ENCODE data around the gene RNF123.
"Not testable (repeated sequence)": the region's sequence is repeated elsewhere in the genome, so short reads cannot be mapped to it uniquely, and the experiment has no call there.

Gene RNF123

DNA sequence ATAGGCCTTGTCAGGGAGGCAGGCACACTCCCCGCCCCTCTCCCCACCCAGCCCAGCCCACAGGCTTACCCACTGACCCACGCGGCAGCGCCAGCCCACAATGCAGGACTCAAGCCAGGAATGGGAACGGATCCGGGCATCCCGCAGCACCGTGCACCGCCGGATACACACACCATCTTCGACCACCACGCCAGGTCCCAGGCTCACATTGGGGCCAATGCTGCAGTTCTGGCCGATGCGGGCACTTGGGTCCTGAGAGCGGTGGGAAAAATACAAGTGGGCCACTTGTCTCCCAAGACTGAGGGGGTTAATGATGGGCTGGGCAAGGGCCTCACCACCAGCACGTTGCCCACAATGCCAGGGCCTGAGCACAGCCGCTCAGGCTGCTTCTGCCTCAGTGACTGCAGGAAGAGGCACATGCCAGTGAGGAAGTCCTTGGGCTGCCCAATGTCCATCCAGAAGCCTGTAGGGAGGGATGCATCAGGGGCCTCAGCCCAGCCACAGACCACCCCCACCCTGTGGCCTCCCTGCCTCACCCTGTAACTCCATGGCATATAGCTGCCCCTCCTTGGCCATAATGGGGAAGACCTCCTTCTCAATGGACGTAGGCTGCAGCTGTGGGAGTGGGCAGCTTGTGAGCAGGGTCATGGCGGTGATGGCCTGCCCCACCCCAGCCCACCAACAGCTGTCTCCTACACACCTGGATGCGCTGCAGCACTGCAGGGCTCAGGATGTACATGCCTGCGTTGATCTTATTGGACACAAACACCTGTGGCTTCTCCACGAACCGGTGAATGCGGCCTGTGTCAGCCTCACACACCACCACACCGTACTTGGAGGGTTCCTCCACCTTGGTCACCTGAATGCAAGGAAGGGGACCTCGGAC lies 32.8 kb downstream of the RNF123 start:
- no peak for FAIRE-seq

DNA sequence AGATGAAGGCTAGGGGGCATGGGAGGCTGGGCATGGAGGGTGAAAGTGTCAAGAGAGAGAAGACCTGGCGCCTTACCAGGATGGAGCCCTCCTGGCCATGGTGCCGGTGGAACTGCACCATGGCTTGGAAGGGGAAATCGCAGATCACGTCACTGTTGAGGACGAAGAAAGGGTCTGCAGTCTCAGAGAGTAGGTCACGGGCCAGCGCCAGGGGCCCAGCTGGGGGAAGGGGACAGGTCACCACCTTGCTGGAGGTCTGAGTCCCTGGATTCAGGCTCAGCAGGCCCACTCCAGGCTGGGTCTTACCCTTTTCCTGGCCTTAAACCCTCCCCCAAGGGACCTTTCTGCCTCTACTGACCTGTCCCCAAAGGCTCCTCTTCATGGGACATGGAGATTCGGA lies 33.5 kb downstream of the RNF123 start:
- no peak for FAIRE-seq

DNA sequence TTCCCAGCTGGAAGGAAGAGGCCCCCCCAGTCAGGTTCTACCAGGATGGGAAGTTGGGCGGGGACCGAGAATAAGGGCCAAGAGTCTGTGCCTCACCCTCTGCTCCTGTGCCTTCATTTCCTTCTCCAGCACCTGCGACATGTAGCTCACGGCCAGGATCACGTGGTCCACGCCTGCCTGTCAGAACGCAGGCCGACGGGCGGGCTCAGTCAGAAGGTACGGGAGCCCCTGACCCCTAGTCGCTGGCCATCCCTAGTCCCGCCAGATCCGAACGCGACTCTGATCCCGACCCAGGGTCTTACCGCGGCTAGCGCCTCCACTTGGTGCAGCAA lies 33.9 kb downstream of the RNF123 start:
- FAIRE-seq, result no peak

DNA sequence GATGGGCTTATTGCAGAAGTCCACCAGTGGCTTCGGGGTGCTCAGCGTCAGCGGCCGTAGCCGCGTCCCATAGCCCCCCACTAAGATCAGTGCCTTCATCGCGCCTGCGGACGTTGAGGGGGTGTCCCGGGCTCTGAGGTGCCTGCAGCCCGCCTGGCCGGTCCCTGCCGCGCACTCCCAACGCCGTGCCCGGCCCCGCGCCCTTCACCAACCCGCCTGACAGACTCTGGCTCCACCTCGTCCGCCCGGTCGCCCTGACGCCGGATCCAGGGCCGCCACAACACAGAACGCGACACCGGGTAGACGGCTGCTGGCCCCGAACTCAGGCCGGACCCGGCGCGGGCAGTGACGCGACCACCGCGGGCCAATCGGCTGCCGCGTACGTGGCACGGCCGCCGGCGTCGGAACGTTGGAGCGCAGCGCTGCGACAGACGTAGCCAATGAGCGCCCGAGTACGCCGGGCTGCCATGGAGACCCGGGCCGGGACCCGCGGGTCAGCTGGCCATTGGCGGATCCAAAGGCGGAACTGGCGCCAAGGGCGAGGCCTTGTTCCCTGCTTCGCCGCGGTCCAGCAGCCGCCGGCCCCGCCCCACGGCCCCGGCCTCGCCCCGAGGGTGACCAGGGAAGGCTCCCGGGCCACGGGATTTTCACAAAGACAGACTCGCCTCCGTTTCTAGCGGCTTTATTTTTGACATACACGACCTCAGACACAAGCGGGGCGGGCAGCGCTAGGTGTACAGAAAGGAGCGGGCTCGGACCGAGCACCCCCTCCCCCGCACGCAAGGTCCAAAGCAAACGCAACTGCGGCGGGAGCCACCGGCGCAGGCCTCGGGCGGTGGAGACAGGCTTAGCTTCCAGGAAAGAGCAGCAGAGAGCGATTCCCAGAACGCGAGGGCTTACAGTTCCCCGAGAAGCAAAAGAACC lies 34.5 kb downstream of the RNF123 start, which contains the start of gene GMPPB:
TSS of gene GMPPB (minus strand) at position 324 of the 924 bp plus-strand sequence. CDS start at position 99, 225 bp downstream.
- FAIRE-seq, result no peak

DNA sequence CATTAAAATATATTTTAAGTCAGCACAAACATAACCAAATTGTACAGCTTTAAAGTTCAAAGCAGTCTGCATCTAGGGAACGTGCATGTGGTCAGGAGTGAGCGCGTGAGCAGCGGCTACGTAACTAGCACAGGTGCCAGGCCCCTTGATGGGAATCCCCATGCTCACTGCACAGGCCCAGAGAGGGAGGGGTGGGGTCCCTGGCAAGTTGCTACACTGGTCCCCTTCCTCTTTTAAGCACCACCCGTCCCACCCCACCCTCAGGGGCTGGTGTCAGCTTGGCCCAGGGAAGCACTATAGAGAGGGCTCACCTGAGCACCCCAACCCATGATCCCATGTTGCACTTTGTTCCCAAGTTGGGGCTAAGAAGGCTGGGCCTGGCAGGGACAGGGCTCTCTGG lies 35.2 kb downstream of the RNF123 start:
- no peak for FAIRE-seq

DNA sequence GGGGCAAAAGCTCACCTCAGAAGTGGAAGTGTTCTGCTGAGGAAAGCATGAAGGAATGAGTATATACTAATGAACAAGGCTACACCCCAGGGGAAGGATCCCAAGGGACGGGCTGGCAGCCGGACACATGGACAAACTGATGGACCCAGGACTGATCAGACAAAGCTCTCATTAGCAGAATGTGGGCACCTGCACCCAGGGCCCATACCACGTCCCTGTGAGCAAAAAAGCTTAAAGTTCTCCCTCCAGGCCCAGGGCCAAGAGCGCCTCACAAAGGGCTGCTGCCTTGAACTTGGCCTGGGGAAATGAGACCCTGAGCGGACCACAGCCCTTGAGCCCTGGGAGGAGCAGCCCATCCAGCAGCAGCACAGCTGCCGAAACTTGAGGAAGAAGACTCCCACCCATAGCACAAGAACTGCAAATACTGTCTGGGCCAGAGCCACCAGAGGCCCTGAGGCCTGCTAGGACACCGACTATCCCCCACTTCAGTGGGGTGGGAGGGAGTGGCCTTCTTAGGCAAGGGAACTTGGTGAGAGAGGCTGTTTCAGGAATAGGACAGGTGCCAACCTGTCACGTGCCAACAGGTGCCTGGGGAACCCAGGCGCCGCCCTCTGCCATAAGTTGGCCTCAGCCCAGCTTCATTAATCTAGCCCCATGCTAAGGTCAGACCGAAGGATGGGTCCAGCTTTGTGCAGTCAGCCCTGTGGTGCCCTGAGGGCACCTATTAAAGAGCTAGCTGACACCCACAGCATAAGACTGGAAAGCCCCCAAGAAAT lies 36.7 kb downstream of the RNF123 start:
- FAIRE-seq, result no peak

DNA sequence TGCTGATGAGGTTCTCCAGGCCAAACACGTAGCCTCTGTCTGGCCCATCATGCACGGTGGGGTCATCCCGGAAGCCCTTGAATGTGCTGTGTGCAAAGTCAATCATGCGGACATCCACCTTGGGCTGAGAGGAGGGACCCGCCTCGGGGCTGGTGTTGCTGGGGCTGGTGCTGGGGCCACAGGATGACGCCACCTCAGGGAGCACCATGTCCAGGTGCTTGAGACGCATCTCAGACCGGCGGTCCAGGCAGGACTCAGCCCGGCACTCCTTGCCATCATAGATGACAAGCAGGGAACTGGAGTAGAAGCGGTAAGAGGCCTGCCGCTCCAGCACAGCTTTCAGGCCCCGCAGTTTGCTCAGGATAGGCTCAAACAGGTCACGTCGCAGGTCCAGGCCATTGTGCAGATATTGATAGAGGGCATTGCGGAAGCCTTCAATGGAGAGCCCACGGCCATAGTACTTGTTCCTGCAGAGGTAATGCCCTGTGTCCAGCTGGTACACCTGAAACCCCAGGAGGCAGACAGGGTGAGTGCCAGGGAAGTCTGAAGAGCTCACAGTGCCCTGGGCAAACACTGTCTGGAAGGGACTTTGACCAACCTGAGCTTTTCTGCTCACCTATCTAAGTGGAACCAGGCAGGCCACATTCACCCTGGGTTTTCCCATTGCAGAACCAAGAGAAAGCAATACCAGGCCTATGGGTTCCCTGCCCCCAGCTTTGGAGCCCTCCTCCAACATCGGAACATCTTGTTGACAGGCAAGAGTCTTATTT lies 38.0 kb downstream of the RNF123 start:
- no peak for FAIRE-seq

DNA sequence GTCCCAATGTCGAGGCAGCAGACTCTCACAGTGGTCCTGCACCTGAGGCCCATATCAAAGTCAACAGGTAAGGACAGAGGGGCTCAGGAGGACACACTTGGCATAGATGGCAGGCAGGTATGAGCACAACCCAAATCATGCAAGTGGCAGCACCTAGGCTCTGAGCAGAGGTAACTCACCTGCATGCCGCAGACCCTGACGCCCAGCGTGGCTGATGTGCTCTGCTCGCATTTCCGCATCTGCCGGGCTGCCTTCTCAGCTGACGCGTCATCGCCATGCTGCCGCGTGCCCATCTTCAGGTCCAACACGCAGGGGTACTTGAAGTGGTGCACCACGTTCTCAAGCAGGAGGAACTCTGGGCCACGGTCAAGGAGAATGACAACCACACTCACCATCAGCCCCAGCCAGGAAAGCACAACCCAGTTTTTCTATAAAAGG lies 38.6 kb downstream of the RNF123 start:
- FAIRE-seq, result no peak

DNA sequence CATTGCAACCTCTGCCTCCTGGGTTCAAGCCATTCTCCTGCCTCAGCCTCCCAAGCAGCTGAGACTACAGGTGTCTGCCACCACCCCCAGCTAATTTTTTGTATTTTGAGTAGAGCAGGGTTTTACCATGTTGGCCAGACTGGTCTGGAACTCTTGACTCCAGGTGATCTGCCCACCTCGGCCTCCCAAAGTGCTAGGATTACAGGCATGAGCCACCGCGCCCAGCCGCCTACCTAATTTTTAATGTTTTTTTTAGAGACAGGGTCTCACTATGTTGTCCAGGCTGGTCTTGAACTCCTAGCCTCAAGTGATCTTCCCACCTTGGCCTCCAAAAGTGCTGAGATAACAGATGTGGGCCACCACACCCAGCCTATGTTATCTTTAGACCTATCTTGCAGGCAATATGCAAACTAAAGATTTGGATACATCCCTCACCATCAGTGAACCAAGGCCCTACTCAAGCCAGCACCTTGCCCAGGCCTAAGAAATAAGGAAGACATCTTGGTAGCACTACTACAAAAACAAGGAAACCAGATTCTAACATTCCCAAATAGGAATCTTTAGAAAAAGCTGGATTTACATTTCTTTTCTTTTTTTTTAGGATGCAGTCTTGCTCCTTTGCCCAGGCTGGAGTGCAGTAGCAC lies 40.7 kb downstream of the RNF123 start:
- no peak for FAIRE-seq

DNA sequence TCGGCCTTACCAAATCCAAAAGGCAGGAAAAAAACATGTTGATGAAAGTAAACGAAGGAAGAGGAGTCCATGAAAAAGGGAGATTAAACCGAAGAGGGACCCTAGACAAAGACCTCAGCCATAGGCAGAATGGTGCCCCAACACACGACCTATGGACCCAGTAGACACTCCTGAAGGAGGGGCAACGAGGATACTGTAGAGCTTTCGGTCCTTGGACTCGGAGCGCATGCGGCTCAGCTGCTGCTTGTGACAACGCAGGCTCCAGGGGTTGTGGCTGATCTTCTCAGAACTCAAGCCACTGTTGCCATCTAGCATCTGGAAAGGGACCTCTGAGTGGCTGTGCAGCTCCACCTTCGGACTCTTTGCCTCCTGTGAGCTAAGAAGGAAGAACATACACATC lies 43.2 kb downstream of the RNF123 start:
- FAIRE-seq, result no peak

DNA sequence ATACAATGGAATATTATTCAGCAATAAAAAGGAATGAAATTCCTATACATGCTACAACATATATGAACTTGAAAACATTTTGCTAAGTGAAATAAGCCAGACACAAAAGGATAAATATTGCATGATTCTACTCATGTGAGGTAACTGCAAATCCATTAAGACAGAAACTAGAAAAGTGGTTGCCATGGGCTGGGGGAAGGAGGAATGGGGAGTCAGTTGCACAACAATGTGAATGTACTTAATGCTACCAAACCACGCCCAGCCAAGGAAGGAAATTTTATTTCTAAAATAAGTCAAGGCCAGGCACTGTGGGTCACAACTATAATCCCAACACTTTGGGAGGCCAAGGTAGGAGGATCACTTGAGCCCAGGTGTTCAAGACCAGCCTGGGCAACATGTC lies 44.2 kb downstream of the RNF123 start:
- FAIRE-seq, result no peak

DNA sequence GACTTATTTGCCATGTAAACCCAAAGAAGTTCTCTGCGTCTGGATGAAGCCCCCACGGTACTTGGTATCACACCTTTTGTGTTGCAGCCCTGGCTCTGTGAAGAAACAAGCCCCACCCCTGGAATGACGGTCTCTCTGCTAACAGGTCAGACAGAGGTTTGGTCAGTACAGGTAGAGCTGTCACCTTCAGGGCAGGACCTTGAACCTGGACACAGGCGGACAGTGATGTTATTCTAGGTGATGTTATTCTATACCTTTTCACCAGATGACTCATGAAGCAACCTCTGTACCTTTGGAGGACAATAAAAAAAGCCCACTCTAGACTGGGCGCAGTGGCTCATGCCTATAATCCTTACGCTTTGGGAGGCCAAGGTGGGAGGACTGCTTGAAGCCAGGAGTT lies 45.4 kb downstream of the RNF123 start:
- no peak for FAIRE-seq

DNA sequence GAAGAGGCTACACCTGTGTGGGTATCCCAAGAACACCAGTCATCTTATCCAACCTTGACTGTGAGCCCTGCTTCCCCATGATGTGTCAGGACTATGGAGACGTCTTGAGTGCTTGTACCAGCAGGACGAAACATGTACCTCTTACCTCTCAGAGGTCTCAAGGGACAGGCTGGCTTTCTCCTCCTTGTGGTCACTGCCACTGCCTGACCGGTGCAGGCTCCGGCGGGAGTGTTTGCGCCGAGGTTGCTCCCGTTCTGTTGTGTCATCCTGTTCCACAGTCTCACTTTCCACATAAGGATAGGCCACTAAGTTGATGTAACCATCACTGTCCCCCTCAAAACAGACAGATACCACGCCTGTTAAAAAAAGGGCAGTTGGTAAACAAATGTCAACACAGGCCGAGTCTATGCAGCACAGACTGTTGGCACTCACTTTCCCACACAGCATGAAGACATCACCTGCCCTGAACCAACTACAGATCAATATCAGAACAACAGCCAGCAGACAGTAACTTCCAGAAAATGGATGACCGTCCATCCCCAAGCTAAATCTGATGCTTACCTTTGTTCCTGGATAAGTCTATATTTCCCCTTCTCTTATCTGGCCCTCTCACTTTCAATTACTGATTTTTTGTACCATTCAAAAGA lies 48.8 kb downstream of the RNF123 start:
- no peak for FAIRE-seq

DNA sequence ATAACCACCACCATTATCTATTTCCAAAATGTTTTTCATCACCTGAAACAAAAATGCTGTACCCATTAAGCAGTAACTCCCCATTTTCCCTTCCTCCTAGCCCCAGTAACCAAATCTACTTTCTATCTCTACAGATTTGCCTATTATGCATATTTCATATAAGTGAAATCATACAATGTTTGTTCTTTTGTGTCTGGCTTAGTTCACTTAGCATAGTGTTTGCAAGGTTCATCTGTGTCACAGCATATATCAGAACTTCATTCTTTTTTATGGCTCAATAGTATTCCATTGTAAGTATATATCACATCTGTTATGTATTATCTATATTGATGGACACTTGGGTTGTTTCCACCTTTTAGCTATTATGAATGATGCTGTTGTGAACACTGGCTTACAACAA lies 51.1 kb downstream of the RNF123 start:
- no peak for FAIRE-seq

DNA sequence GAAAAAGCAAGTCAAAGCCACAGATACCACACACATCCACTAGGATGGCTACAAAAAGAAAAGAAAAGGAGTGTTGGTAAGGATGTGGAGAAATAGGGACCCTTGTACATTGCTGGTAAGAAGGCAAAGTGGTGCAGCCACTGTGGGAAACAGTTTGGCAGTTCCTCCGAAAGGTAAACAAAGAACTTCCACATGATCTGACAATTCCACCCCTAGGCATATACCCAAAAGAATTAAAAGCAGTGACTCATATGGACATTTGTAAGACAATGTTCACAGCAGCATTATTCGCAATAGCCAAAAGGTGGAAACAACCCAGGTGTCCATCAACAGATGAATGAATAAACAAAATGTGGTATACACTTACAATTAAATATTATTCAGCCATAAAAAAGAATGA lies 56.6 kb downstream of the RNF123 start:
- FAIRE-seq, result no peak

DNA sequence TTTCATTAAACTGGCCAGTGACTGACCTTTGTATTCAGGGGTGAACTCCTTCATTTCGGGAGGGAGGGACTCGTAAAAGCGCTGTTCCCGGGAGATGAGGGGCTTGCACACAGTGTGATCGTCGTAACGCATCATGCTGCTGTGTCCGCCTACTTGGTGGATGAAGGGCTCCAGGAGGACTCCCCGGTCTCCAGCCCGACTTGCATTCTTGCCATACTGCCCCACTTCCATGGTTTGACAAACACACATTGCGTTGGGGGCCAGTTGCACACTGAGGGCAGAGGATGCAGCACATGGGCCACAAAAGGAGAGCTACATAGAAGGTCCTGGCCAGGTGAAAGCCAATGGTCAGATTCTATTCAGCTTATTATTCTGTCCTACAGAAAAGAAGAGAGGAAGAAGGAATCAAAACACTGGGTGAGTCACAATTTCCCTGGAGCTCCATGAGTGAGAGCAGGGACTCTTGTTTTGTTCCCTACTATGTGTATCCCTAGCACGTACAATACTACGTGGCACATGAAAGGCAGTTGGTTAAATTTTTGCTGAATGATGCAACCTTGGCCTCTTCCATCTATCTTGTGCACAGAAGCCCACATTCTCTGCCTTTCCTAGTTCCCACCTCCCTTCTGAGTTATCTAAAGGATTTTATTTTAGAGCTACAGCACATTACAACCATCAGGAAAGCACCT lies 58.6 kb downstream of the RNF123 start:
- FAIRE-seq, result no peak

DNA sequence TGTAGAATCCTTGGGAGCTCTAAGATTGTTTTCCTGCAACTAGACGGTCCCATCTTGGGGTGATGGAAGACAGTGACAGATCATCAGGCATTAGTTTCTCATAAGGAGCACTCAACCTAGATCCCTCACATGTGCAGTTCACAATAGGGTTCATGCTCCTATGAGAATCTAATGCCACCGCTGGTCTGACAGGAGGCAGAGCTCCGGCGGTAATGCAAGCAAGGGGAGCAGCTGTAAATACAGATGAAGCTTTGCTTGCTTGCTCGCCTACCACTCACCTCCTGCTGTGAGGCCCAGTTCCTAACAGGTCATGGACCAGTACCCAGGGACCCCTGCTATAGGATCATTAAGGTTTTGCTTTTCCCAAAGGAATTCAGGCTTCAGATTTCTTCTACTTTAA lies 59.5 kb downstream of the RNF123 start:
- not testable (repeated sequence) for FAIRE-seq

DNA sequence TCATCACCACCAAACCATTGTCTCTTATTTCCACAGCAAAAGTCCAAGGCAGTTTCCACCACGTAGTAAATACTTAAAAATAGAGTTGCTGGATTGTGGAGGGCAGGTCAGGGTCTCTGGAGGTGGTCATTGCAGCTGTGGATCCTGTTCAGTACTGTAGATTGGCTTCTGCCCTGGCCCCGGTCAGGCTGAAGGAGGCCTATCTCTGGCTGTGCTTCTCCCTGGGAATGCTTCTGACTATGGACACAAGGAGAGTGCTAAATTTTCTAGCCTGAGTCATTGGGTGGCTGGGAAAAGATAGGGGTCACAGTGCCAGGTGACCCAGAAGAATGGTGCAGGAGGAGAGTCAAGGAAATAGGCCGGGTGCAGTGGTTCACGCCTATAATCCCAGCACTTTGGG lies 60.7 kb downstream of the RNF123 start:
- FAIRE-seq, result no peak

DNA sequence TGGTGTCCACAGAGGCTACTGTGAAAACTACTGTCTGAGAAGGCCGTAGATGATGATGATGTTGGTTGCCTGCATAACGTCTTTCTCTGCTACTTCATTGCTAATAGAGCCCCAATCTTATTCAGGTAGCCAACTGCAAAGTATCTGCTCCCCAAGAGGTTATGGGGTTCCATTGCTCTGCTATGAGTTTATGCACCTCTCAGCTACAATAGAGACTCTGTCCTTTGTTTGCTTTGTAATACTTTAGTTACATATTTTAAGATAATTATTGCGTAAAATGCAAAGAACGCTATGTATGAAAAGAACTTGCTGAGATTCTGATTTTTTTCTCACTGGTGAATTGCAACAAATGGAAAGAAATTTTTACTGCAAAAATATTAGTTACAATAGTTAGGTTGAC lies 62.1 kb downstream of the RNF123 start:
- FAIRE-seq, result no peak

DNA sequence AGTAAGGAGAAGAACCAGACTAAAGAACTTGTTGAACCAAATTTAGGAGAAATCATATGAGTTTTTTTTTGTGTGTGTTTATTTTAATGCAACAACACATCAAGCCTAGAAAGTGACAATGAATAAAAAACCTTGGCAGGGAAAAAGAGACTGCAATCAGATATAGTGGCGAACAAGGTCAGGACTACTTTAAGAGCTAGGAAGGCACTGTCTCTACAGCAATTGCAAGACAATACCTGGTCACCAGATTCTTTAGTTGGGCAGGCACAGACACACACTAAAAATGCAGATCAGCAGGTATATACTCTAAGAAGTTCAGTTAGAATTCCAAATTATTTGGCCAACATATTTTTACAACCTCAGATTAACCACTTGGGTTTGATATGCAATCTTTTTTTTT lies 65.2 kb downstream of the RNF123 start:
- FAIRE-seq, result no peak

DNA sequence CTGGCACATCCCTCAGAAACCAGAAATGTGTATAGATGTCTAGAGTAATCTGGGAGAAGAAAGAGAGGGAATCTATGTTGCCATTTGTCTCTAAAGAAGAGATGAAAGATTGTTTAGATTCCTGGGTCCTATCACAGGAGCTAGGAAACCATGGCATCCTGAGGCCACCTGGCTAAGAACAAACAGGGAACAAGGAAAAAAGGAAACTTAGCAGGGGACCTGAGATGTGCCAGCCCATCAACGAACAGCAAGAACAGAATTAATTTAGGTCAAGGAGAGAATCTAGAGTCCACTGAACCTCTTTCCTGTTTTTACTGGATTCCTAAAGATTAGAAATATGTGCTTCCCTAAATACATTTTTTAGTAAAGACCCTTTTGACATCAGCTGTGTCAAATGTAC lies 66.7 kb downstream of the RNF123 start:
- FAIRE-seq, result no peak
